Fibroblast of lung (primary cell): ENCODE results near the gene PGGHG. TPM values are rescaled to one million over a fixed set of nuclear protein-coding genes. Genes with fewer than 3 reads are reported as not detected.

Source experiments
- DNase-seq, 2 donors: peaks; one replicate each; pipeline versions ENCODE4 v3.0.0 to v3.0.0-alpha.2; 2010; ENCODE audit warnings: low read depth in 2 of 2
- H2AFZ ChIP-seq: 2 replicates; pipeline ENCODE4 v1.5.1; 2012; ENCODE audit warnings: low read length, control low read depth, inconsistent platforms
- H3K27ac ChIP-seq: 2 replicates; pipeline ENCODE4 v1.5.1; 2011; ENCODE audit warnings: low read length, control low read depth; ENCODE audit not compliant: insufficient read depth
- H3K27me3 ChIP-seq: 2 replicates; pipeline ENCODE4 v1.5.1; 2011; ENCODE audit warnings: mild to moderate bottlenecking, low read length; ENCODE audit not compliant: control insufficient read depth, insufficient read depth
- H3K36me3 ChIP-seq: 2 replicates; pipeline ENCODE4 v1.5.1; 2011; ENCODE audit warnings: low read length; ENCODE audit not compliant: control insufficient read depth, insufficient read depth
- H3K4me1 ChIP-seq: 2 replicates; pipeline ENCODE4 v1.5.1; 2011; ENCODE audit warnings: low read length; ENCODE audit not compliant: control insufficient read depth, insufficient read depth; ENCODE audit errors: extremely low read depth
- H3K4me2 ChIP-seq: 2 replicates; pipeline ENCODE4 v1.5.1; 2011; ENCODE audit warnings: low read length, control low read depth; ENCODE audit not compliant: insufficient read depth; ENCODE audit errors: extremely low read depth
- H3K4me3 ChIP-seq, 4 experiments: fragments of 200-600 bp in 1 of 4; sonication (generic) in 1 of 4; replicated peaks in 1 of 4; 2 replicates each; pipeline ENCODE4 v1.5.1; 2011 to 2016; ENCODE audit warnings: low read length in 4 of 4, low read depth in 3 of 4, mild to moderate bottlenecking in 3 of 4, control low read depth in 2 of 4, inconsistent platforms in 1 of 4, mixed read lengths in 1 of 4; ENCODE audit not compliant: insufficient read depth in 1 of 4; ENCODE audit errors: control extremely low read depth in 1 of 4
- H3K79me2 ChIP-seq: 2 replicates; pipeline ENCODE4 v1.5.1; 2012; ENCODE audit warnings: mild to moderate bottlenecking, low read length, inconsistent platforms; ENCODE audit not compliant: control insufficient read depth, insufficient read depth
- H3K9ac ChIP-seq: 2 replicates; pipeline ENCODE4 v1.5.1; 2011; ENCODE audit warnings: mild to moderate bottlenecking, low read length, control low read depth; ENCODE audit not compliant: insufficient read depth
- H3K9me3 ChIP-seq: 2 replicates; pipeline ENCODE4 v1.5.1; 2012; ENCODE audit warnings: low read depth, low read length; ENCODE audit not compliant: control insufficient read depth, insufficient read depth
- H4K20me1 ChIP-seq: 2 replicates; pipeline ENCODE4 v1.5.1; 2011; ENCODE audit warnings: low read length; ENCODE audit not compliant: control insufficient read depth, insufficient read depth; ENCODE audit errors: extremely low read depth
- CTCF ChIP-seq, 2 donors: IDR thresholded peaks in 1 of 2; conservative IDR thresholded peaks in 1 of 2; 1 replicate in 1 of 2; 2 replicates in 1 of 2; pipeline ENCODE4 v1.5.1; 2011 to 2012; ENCODE audit warnings: low read length in 2 of 2, control low read depth in 1 of 2, inconsistent platforms in 1 of 2, low read depth in 1 of 2, mild to moderate bottlenecking in 1 of 2
- EZH2 ChIP-seq: IDR thresholded peaks from 2 replicates; pipeline ENCODE4 v1.5.1; 2012; ENCODE audit warnings: low read length, control low read depth, mild to moderate bottlenecking; ENCODE audit errors: missing control alignments
- polyA plus RNA-seq, 2 donors: library from polyadenylated mRNA; depleted of rRNA in 1 of 2; stranded (reverse) in 1 of 2; unstranded in 1 of 2; fragments of >200 nt; gene quantifications; 2 replicates each; pipeline ENCODE4 v1.2.1, GENCODE V29; 2011 to 2012; ENCODE audit warnings: missing spikeins in 1 of 2
- total RNA-seq: library from RNA; depleted of rRNA; stranded (reverse); fragments of >200 nt; gene quantifications from 2 replicates; pipeline ENCODE4 v1.2.1, GENCODE V29; 2014

The PGGHG gene
- total and polyA plus RNA-seq, 2 donors (not counting 1 experiment from before 2014, with no cell fraction given), result 4.6 to 8.4 TPM

- Histone ChIP-seq H4K20me1 (no peaks in the 10 kb centered on the region), H3K4me2 (peak overlapping the region; percentile 48), H3K4me3 (peak overlapping the region in 2 of 4 experiments; percentile 41 to 64), H2AFZ (no peak overlapping the region), H3K79me2 (peaks cover 7% of the 10 kb centered on the region), H3K9ac (no peak overlapping the region), H3K4me1 (peaks cover 10% of the 10 kb centered on the region), H3K27ac (no peak overlapping the region), H3K27me3 (no peaks in the 10 kb centered on the region), H3K36me3 (peaks cover 1% of the 10 kb centered on the region), H3K9me3 (no peaks in the 10 kb centered on the region)
- no peak for TF ChIP-seq EZH2
- no peak for TF ChIP-seq CTCF (conservative IDR thresholded peaks at IDR 0.05 in 1 of 2, IDR thresholded peaks at IDR 0.05 in 1 of 2; ENCODE audit: low read depth in 1 of 2, low read length in 2 of 2)
- no peak for DNase-seq
These were observed 26.1 kb downstream of the PGGHG start for GRCh38 chr11:315051-315481.

- Histone ChIP-seq H3K27ac (no peak overlapping the region), H3K4me1 (peaks cover 10% of the 10 kb centered on the region), H4K20me1 (no peaks in the 10 kb centered on the region), H3K36me3 (peaks cover 1% of the 10 kb centered on the region), H3K79me2 (peaks cover 12% of the 10 kb centered on the region), H3K4me2 (no peak overlapping the region), H3K9ac (no peak overlapping the region), H3K27me3 (no peaks in the 10 kb centered on the region), H2AFZ (no peak overlapping the region), H3K4me3 (peak overlapping the region in 2 of 4 experiments; percentile 41 to 64), H3K9me3 (no peaks in the 10 kb centered on the region)
- DNase-seq, result no peak
- TF ChIP-seq CTCF (conservative IDR thresholded peaks at IDR 0.05 in 1 of 2, IDR thresholded peaks at IDR 0.05 in 1 of 2; ENCODE audit: low read depth in 1 of 2, low read length in 2 of 2) (no peak), EZH2 (no peak)
These were observed 26.6 kb downstream of the PGGHG start for GRCh38 chr11:315516-315994.

DNA sequence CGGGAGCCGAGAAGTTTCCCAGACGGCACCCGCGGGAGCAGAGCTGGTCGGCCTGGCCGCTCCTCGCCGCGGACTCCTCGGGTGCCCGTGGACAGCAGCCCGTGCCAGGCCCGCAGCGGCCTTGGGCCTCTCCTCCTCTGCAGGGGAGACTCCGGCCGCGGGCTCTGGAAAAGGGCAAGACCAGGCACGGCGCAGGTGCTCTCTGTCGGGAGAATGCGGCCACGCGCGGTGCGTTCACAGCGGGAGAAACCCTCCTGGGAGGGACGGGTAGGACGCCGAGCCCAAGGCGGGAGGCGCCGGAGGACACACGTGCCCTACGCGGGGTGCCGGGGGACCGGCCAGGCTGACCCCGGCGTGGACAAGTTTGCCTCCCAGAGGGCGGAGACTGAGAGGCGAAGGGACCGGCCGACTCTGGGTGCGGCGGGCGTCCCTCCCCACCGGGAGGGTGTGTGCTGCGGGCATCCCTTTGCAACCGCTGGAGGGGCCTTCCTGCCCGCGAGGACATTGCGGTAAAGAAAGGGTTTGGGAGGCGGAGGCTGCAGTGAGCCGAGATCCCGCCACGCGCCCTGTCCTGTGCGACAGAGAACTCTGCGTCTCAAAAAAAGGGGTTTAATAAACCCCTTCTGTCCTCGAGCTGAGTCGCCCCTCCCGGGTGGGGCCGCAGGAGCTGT, 27.2 kb downstream of the PGGHG start:
- TF ChIP-seq EZH2 (no peak), CTCF (conservative IDR thresholded peaks at IDR 0.05 in 1 of 2, IDR thresholded peaks at IDR 0.05 in 1 of 2; ENCODE audit: low read depth in 1 of 2, low read length in 2 of 2) (no peak)
- Histone ChIP-seq H3K4me1 (peaks cover 10% of the 10 kb centered on the region), H3K9me3 (no peaks in the 10 kb centered on the region), H3K27me3 (no peaks in the 10 kb centered on the region), H3K36me3 (peaks cover 1% of the 10 kb centered on the region), H2AFZ (no peak overlapping the region), H3K4me3 (peak overlapping the region in 1 of 4 experiments; percentile 7), H3K9ac (no peak overlapping the region), H3K4me2 (no peak overlapping the region), H3K79me2 (peaks cover 12% of the 10 kb centered on the region), H3K27ac (no peak overlapping the region), H4K20me1 (no peaks in the 10 kb centered on the region)
- DNase-seq, result no peak
